ENCODE data around the gene DGKI.

- TF ChIP-seq CTCF (IDR thresholded peaks at IDR 0.05; ENCODE audit: low read depth, low read length, poor library complexity, severe bottlenecking) (no peak), EZH2phosphoT487 (IDR thresholded peaks at IDR 0.05; ENCODE audit: borderline replicate concordance, low read length) (no peak)
Measured at GRCh38 chr7:137656850-137657232, 189.9 kb downstream of the DGKI start.
